A549 treated with RU486 at 1 μM for 4 hours (cell line): ENCODE results near the gene NAA80. TPM values are rescaled to one million over a fixed set of nuclear protein-coding genes. Genes with fewer than 3 reads are reported as not detected.

Experiments used
- total RNA-seq: library from RNA; stranded (reverse); fragments of 200-300 nt; extraction: Qiagen RNA extraction; gene quantifications from 5 replicates; pipeline ENCODE4 v1.2.3, GENCODE V29; 2022; ENCODE audit warnings: low read depth

NAA80 gene, protein sequence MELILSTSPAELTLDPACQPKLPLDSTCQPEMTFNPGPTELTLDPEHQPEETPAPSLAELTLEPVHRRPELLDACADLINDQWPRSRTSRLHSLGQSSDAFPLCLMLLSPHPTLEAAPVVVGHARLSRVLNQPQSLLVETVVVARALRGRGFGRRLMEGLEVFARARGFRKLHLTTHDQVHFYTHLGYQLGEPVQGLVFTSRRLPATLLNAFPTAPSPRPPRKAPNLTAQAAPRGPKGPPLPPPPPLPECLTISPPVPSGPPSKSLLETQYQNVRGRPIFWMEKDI
- 3.4 to 6.7 TPM (median 5.9 TPM) in 5 replicates for total RNA-seq

DNA sequence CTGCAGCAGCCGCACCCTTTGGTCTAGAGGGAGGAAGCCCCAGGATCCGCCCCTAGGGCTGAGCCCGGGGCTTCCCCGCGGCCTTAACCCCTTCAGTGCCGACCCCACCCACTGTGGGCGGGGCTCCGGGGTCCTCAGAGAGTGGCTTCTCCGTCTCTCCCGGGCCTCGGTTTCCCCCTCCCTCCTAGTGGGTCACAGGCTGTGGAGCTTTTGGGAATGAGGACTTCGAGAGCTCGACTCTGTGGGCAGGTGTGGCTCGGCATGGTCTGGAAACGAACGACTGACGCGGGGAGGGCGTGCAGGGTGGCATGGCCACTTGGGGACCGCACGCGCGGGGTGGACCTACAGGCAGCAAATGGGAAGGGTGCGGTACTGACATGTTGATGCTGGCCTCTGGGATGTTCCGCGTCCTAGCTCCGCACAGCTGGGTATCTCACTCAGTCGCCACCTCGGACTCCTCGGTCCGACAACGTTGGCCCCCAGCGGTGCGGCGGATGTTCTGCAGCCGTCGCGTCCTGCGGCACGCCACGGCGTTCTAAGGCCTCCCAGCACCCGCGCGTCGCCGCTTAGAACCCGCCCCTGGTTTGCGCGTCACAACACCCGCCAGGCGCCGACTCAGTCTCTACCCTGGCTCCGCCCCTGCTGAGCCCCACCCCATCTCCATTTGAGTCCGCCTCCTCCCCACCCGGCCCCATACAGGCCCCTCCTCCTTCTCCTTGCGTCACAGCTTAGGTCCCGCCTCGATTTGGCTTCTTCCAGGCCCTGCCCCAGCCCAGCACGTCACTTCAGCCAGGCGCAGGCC, at the start of gene NAA80, which contains the start of gene HYAL3:
Gene NAA80 (minus strand): TSS at position 570 of the 802 bp plus-strand sequence. CDS start 1,942 bp downstream, outside the sequence.
Gene HYAL3 (minus strand): TSS at position 570 of the 802 bp plus-strand sequence. CDS start 3,803 bp downstream, outside the sequence.

DNA sequence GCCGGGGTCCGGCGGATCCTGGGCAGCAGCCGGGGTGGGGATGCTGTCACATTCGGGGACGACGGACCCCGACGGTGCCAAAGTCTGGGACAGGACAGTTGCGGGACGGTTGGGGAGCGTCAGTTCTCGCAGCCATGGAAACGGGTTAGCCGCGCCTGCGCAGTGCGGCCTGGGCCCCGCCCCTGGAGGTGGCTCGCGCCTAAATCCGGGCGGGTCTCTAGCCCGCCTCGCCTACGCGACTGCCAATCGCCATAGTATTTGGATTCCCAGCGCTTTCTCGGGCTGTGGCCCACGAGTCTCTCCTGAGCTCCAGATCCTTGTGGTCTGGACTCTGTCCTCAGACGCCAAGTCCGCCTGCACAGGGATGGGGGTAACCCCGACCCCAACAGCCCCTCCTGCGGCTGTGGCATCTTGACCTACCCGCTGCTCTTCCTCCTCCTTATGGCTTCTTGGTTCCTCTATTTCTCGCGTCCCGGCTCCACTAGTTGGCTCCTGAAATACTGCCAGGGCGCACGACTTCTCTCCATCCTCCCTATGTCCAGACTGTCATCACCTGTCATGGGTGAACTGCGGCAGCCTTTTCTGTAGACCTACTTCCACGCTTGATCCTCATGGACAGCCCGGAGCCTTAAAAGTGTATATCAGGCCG, 46.5 kb upstream of the NAA80 start, which contains the start of gene ZMYND10:
Gene ZMYND10 (minus strand): TSS at position 147 of the 649 bp plus-strand sequence. CDS start 153 bp downstream, outside the sequence.

DNA sequence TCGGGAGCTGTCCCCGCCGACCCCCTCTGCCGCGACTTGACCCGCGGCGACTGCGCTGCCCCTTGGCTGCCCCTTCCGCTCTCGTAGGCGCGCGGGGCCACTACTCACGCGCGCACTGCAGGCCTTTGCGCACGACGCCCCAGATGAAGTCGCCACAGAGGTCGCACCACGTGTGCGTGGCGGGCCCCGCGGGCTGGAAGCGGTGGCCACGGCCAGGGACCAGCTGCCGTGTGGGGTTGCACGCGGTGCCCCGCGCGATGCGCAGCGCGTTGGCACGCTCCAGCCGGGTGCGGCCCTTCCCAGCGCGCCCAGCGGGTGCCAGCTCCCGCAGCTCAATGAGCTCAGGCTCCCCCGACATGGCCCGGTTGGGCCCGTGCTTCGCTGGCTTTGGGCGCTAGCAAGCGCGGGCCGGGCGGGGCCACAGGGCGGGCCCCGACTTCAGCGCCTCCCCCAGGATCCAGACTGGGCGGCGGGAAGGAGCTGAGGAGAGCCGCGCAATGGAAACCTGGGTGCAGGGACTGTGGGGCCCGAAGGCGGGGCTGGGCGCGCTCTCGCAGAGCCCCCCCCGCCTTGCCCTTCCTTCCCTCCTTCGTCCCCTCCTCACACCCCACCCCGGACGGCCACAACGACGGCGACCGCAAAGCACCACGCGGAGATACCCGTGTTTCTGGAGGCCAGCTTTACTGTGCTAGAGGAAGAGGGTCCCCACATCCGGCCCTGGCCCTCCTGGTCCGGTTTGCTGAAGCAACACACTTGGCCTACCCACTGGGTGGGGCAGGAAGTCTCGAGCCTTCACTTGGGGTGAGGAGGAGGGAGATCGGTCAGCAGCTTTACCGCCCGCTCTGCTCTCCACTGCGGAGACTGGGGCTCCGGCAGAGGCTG, 41.5 kb upstream of the NAA80 start, which contains the start of gene RASSF1:
Gene RASSF1 (minus strand): TSS at position 389 of the 882 bp plus-strand sequence. CDS start 31 bp downstream, at position 358.

DNA sequence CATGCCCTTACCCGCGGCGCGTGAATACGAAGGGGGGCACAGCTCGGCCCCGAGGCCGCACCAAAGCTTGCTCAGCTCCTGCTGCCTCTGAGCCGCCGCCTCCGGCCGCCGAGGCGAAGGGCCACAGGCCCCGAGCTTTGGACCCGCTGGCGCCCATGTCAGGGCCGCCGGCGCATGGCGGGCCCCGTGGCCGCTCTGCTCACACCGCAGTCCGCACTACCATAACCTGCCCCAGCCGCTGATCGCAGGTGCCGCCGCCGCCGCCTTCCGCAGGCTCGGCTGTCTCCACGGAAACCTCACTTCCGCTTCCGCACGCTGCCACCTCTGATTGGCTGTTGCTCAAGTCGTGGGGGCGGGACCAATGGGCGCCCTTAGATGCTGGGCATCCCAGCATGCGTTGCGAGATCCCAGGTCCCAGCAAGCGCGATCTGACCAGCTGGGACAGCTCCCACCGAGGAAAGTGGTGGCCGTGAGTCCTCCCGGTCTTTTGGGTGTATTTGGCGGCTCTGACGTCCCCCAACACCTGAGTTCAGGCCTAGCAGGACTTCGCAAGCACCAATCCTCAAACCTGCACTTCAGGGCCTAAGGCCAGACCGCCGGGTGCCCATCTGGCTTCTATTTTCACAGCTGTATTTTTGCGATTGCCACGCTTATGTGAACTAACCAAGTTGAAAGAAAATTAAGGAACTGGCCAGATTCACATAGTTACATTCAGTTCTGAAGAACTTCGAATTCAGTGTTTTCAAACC, 28.9 kb upstream of the NAA80 start, which contains the start of gene TUSC2:
Gene TUSC2 (minus strand): TSS at position 281 of the 749 bp plus-strand sequence. CDS start 124 bp downstream, at position 157.

DNA sequence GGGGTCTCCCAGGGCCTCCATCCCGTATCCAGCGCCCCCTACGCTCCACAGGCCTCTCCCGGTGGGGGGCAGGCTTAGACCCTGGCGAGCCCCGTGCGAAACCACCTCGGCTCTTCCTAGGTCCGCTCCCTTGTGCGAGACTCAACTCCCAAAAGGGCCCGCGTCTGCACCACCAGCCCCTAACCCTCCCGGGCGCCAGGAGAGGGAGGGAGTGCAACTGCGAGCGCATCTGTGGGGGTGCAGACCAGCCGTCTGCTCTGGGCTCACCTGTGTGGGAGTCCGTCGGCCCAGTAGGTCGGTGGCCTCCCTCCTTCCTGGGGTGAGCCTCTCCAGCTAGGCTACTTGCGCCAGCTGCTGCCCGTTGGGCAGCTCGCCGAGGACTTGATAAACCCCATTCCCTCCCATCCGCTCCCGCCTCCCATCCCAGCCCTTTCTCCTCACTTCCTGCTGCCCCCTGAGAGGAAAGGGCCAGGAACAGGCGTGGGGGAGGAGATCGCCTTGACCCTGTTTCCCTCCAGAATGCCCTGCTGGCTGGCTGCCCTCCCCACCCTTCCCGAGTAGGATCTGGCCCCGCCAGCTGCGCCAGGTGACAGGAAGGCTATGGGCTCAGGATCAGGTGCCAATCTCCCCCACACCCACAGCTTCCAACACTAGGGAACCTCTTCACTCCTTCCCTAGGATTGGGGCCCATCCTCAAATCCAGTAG, 23.3 kb upstream of the NAA80 start, which contains the start of gene HYAL2:
Gene HYAL2 (minus strand): TSS at position 360 of the 706 bp plus-strand sequence. CDS start 2,256 bp downstream, outside the sequence.

DNA sequence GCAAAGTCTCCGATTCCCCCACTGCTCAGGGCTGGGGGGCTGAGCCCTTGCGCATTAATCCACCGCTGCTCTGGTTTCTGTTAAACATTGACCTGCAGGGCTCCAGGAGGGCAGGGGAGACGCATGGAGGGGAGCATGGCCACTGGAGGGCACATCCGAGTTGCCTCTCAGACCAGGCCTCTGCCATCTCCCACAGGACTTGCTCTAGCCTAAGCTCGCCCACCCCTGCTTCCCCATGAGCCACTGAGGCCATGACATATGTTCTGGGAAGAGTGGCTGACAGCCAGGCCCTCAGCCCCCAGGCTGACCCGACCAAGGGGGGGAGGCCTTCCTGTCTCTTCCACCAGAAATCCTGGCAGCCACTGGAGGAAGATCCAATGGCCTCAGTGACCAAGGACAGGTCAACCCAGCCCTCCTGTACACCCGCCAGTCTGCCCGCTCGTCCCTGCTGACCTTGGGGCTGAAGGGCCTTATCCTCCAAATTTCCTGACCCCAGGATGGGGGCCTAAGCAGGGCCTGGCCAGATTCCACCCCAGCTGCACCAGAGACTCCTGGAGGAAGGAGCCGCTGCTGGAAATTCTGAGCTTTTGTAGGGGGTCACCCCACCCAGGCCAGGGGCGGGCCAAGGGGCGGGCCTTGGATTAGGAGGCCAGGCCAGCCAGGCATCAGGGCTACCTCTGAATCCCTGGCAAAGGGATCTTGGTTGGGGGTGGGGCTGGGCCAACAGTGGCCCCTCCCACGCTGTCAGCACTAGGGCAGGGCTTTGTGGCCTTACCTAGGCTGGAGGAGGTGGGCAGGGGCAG, 4.0 kb upstream of the NAA80 start, which contains the start of gene HYAL1:
Gene HYAL1 (minus strand): TSS at position 562 of the 803 bp plus-strand sequence. CDS start 618 bp downstream, outside the sequence.

DNA sequence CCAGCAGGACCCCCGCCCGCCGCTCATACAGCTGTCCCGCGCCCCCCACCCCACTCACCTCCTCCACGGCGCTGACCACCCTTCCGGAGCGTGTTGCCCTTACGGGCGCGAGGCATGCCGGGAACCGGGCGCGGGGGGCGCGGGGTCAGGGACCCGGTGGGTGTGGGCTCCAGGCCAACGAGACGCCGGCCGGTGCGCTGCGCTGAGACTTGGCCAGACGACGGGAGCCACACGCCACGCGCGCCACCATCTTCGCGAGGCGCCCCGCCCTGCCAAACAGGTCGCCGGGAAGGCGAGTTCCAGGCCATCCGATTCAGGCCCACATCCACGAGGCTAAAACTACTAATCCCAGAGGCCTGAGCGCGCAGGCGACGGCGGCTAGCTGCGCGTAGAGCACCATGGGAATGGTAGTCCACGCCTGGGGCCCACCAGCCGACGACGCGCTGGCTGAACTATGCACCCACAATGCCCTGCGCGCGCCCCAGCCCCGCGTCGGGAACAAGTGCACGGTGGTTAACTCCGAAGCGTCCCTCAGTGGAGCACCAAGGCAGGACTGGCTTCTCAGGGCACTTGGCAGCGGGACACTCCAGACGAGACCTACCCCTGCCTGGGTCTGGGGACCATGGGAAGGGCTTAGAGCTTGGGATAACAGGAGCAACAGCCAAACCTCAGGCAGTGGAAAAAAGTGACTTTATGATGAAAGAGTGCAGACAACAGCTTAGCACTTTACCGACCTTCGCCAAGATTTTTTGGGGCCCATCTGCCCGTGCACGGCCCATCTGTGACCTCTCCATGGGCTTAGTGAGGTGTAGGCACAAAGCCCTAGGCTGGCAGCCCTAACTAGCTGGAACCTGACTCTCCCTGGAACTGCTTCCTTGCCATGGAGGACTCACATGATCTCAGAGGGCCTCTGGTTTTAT, 6.8 kb downstream of the NAA80 start, which contains the start of gene IFRD2:
Gene IFRD2 (minus strand): TSS at position 271 of the 920 bp plus-strand sequence. CDS start 155 bp downstream, at position 116.

DNA sequence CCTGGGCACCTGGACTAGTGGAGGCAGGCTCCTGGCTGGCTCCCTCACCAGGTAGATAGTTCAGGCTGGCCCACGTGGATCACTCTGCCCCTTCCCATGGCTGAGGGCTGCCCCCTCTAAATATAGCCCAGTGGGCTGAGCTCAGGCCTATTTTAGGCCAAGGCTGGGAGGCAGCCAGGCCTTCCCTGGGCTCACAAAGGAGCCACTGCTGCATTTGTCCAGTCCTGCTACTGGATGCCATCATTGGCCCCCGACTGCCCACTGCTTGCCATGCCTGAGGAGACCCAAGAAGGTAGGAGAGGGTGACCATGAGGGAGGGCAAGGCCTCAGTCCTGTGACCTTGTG, 20.4 kb downstream of the NAA80 start, which contains the start of gene LSMEM2:
Gene LSMEM2 (plus strand): TSS at position 208 of the 345 bp plus-strand sequence. CDS start 27 bp downstream, at position 235.

DNA sequence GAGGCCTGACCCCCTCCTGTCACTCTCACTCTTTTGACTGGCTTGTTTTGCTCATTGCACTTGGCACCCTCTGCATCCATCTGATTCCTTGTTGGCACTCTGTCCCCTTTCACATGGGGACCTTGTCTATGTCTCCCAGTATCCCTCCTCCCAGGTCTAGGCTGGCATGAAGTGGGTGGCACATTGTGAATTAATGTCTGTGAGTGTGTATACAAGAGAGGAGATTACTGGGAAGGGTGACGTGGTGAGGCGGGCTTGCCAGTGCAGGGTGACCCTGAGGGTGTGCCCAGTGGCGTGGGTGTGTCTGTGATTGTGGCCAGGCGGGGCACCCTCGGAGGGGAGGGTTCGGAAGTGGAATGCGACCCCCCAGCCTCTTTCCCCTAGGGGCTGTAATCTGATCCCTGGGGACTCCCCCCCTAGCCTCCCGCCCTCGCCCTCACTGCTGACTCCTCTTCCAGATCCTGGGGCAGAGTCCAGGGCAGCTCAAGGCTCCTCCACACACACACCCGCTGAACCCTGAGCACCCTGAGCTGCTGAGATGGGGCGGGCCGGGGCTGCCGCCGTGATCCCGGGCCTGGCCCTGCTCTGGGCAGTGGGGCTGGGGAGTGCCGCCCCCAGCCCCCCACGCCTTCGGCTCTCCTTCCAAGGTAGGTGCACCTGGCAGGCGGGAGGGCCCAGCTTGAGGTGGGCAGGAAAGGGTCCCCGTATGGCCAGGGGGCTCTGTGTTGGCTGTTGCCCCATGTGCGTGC, 30.3 kb downstream of the NAA80 start, which contains the start of gene SEMA3B:
Gene SEMA3B (plus strand): TSS at position 445 of the 749 bp plus-strand sequence. CDS start 94 bp downstream, at position 539.

Other genes starting within 250 kb of the NAA80 start
- 29.4 to 36.2 TPM (median 32.1 TPM) in 5 replicates for gene RBM5, start 210.5 kb downstream of the NAA80 start, total RNA-seq
- gene SEMA3F, start 144.1 kb downstream of the NAA80 start, total RNA-seq: 6.6 to 12.1 TPM (median 10.9 TPM) in 5 replicates
- not detected in 5 replicates for gene GNAT1, start 107.8 kb downstream of the NAA80 start, total RNA-seq
- 0.05 to 0.32 TPM (median 0.10 TPM) in 3 of 5 replicates, not detected in the others for gene SLC38A3, start 94.1 kb downstream of the NAA80 start, total RNA-seq
- gene GNAI2, start 63.2 kb downstream of the NAA80 start, total RNA-seq: 31.9 to 44.2 TPM (median 43.1 TPM) in 5 replicates
- 5.2 to 10.2 TPM (median 6.5 TPM) in 5 replicates for gene SEMA3B, start 30.3 kb downstream of the NAA80 start, total RNA-seq
- 0.13 TPM in 1 of 5 replicates, not detected in the others for gene LSMEM2, start 20.3 kb downstream of the NAA80 start, total RNA-seq
- 73.1 to 92.6 TPM (median 90.1 TPM) in 5 replicates for gene IFRD2, start 7.0 kb downstream of the NAA80 start, total RNA-seq
- gene HYAL3, start within 50 bp of the NAA80 start, total RNA-seq: 5.4 to 9.6 TPM (median 7.6 TPM) in 5 replicates
- 0.27 to 0.50 TPM (median 0.45 TPM) in 5 replicates for gene HYAL1, start 4.2 kb upstream of the NAA80 start, total RNA-seq
- 18.0 to 26.2 TPM (median 24.2 TPM) in 5 replicates for gene HYAL2, start 23.3 kb upstream of the NAA80 start, total RNA-seq
- 23.2 to 42.9 TPM (median 38.6 TPM) in 5 replicates for gene TUSC2, start 28.8 kb upstream of the NAA80 start, total RNA-seq
- 15.6 to 21.0 TPM (median 20.4 TPM) in 5 replicates for gene RASSF1, start 41.4 kb upstream of the NAA80 start, total RNA-seq
- 0.87 to 1.4 TPM (median 1.1 TPM) in 5 replicates for gene ZMYND10, start 46.3 kb upstream of the NAA80 start, total RNA-seq
- gene NPRL2, start 51.4 kb upstream of the NAA80 start, total RNA-seq: 10.9 to 13.8 TPM (median 11.9 TPM) in 5 replicates
- gene CYB561D2, start 51.5 kb upstream of the NAA80 start, total RNA-seq: 14.3 to 23.8 TPM (median 20.5 TPM) in 5 replicates
- 34.2 to 49.4 TPM (median 44.2 TPM) in 5 replicates for gene TMEM115, start 60.1 kb upstream of the NAA80 start, total RNA-seq
- 0.25 to 0.75 TPM (median 0.58 TPM) in 5 replicates for gene CACNA2D2, start 204.2 kb upstream of the NAA80 start, total RNA-seq